K562 (cell line): Measurements from ENCODE around the gene NEK3. TPM values are rescaled to one million over a fixed set of nuclear protein-coding genes. Genes with fewer than 3 reads are reported as not detected.
A peak's percentile ranks its signal among the peaks of the same experiment; 100 is the strongest.

Experiments
- WHSC1 ChIP-seq: IDR thresholded peaks from one replicate; pipeline ENCODE4 v1.6.1; 2012; ENCODE audit warnings: low read length, control low read depth, inconsistent platforms
- polyA plus RNA-seq, 8 experiments: library from polyadenylated mRNA; depleted of rRNA in 4 of 8; stranded (reverse) in 5 of 8; unstranded in 3 of 8; fragments of >200 nt; fragmentation: Nextera tagmentation in 2 of 8; fragmentation: Illumina TruSeq in 1 of 8; extraction: Ambion mirVana in 2 of 8; extraction: Trizol in 1 of 8; gene quantifications; 2 replicates each; pipeline versions ENCODE4 v1.2.1 to v1.2.3, GENCODE V29; 2011 to 2014; ENCODE audit warnings: inconsistent platforms in 1 of 8, missing spikeins in 1 of 8
- total RNA-seq, 7 experiments: library from RNA; depleted of rRNA in 6 of 7; stranded (reverse); fragments of >200 nt in 6 of 7; fragmentation: Illumina TruSeq in 2 of 7; extraction: Trizol in 2 of 7; gene quantifications; 2 replicates each; pipeline versions ENCODE4 v1.2.1 to v1.2.3, GENCODE V29; 2011 to 2021; ENCODE audit warnings: low replicate concordance in 1 of 7
- TF ChIP-seq, protein P1 (sequence below): fragments of 450-650 bp; IDR thresholded peaks from 2 replicates; pipeline ENCODE4 v1.6.1; 2016; ENCODE audit warnings: mild to moderate bottlenecking
- TF ChIP-seq, protein P2 (sequence below), 2 experiments: IDR thresholded peaks in 1 of 2; conservative IDR thresholded peaks in 1 of 2; 2 replicates each; pipeline ENCODE4 v1.6.1; 2016; ENCODE audit warnings: low read depth in 2 of 2, mild to moderate bottlenecking in 1 of 2, missing compliant biosample characterization in 1 of 2, missing genetic modification characterization in 1 of 2, moderate library complexity in 1 of 2
- TF ChIP-seq, protein P3 (sequence below): sonication (generic); formaldehyde crosslinking; IDR thresholded peaks from 2 replicates; pipeline ENCODE4 v1.8.1; 2023; ENCODE audit warnings: mild to moderate bottlenecking, missing genetic modification reagents

Gene NEK3
- total and polyA plus RNA-seq, 9 of the 15 experiments (the other 6 are each of a cell fraction or from before 2014, with no cell fraction given): 6.2 to 11.0 (median 9.3) TPM

DNA sequence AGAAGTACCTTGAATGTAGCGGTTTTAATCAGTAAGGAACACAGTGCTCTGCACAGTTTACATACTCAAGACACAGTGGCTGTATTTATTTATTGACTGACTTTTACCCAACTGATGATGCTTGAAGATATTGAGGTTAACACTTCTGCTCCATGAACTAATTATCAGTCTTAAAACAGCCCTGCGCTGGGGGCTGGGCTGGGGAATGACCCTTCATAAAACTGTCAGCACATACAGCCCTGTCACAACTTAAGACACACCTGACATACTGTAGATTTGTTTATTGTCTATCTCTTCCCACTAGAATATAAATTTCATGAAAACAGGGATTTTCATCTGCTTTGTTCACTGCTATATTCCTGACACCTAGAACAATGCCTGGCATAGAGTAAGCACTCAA lies 41.3 kb downstream of the NEK3 start (continued):
- TF ChIP-seq, protein P1, sequence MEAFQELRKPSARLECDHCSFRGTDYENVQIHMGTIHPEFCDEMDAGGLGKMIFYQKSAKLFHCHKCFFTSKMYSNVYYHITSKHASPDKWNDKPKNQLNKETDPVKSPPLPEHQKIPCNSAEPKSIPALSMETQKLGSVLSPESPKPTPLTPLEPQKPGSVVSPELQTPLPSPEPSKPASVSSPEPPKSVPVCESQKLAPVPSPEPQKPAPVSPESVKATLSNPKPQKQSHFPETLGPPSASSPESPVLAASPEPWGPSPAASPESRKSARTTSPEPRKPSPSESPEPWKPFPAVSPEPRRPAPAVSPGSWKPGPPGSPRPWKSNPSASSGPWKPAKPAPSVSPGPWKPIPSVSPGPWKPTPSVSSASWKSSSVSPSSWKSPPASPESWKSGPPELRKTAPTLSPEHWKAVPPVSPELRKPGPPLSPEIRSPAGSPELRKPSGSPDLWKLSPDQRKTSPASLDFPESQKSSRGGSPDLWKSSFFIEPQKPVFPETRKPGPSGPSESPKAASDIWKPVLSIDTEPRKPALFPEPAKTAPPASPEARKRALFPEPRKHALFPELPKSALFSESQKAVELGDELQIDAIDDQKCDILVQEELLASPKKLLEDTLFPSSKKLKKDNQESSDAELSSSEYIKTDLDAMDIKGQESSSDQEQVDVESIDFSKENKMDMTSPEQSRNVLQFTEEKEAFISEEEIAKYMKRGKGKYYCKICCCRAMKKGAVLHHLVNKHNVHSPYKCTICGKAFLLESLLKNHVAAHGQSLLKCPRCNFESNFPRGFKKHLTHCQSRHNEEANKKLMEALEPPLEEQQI: no peak
- TF ChIP-seq, protein P2, sequence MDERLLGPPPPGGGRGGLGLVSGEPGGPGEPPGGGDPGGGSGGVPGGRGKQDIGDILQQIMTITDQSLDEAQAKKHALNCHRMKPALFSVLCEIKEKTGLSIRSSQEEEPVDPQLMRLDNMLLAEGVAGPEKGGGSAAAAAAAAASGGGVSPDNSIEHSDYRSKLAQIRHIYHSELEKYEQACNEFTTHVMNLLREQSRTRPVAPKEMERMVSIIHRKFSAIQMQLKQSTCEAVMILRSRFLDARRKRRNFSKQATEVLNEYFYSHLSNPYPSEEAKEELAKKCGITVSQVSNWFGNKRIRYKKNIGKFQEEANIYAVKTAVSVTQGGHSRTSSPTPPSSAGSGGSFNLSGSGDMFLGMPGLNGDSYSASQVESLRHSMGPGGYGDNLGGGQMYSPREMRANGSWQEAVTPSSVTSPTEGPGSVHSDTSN (CRISPR knock-in tag; IDR thresholded peaks at IDR 0.05; ENCODE audit: low read depth): no peak
- TF ChIP-seq, protein P2 (tag; conservative IDR thresholded peaks at IDR 0.05; ENCODE audit: low read depth): peak; percentile 79
- TF ChIP-seq, protein P3, sequence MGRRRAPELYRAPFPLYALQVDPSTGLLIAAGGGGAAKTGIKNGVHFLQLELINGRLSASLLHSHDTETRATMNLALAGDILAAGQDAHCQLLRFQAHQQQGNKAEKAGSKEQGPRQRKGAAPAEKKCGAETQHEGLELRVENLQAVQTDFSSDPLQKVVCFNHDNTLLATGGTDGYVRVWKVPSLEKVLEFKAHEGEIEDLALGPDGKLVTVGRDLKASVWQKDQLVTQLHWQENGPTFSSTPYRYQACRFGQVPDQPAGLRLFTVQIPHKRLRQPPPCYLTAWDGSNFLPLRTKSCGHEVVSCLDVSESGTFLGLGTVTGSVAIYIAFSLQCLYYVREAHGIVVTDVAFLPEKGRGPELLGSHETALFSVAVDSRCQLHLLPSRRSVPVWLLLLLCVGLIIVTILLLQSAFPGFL (CRISPR knock-in tag): no peak
- no peak for TF ChIP-seq WHSC1
